ENCODE results near the gene CDH4. TPM values are rescaled to one million over a fixed set of nuclear protein-coding genes. Genes with fewer than 3 reads are reported as not detected.

CDH4 gene
- total and polyA plus RNA-seq, 12 donors, result 0.04 to 0.25 (median 0.08) TPM; not detected in 5

- no peak for TF ChIP-seq CTCF (IDR thresholded peaks at IDR 0.05)
- no peak overlapping the region for H3K4me3 ChIP-seq
- ATAC-seq (no peak), DNase-seq (no peak)
- no peaks in the 10 kb centered on the region for H3K9me3 ChIP-seq
- no peak overlapping the region for H3K27ac ChIP-seq
- H3K27me3 ChIP-seq, result peaks cover 0 to 91% (median 68%) of the 10 kb centered on the region in 7 donors
- H3K4me1 ChIP-seq, result peaks cover 0 to 4% (median 0%) of the 10 kb centered on the region in 9 donors
- H3K36me3 ChIP-seq, result no peaks in the 10 kb centered on the region
- intact Hi-C loops (cut with DNase I), result no loop called here
- 83 to 90% methylated on average over 12 of the region's 12 CpGs for WGBS, 2 donors
These were observed 553.3 kb downstream of the CDH4 start for GRCh38 chr20:61805365-61805764.

DNA sequence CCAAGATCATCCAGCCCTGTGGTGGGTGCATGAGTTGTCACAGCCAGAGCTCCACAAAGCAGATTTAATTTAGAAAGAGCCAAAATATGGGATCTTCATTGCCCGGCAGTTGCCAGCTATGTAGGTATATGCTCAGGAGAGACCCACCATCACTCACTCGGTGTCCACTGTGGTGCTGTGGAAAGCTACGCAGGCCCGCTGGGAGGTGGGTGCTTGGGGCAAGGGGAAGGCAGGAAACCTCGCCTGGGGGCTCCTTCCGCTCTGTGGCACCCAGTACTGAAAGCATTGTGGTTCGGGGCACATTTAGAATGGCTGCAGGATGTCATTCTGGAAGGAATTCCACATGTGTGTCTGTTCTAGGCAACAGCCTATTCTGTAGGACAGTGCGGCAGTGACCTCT, 553.7 kb downstream of the CDH4 start:
- no peak for TF ChIP-seq CTCF (IDR thresholded peaks at IDR 0.05)
- Histone ChIP-seq H3K9me3 (no peaks in the 10 kb centered on the region), H3K27me3 (peaks cover 0 to 89% (median 64%) of the 10 kb centered on the region in 7 donors), H3K4me1 (peaks cover 0 to 4% (median 0%) of the 10 kb centered on the region in 9 donors), H3K27ac (no peak overlapping the region), H3K4me3 (no peak overlapping the region), H3K36me3 (no peaks in the 10 kb centered on the region)
- intact Hi-C loops (cut with DNase I), result no loop called here
- WGBS, 2 donors, result 84 to 86% methylated on average over 8 of the region's 8 CpGs
- ATAC-seq, result no peak
- DNase-seq, result no peak

GRCh38 chr20:61806314-61806713, 554.3 kb downstream of the CDH4 start:
- no peaks in the 10 kb centered on the region for H3K36me3 ChIP-seq
- H3K9me3 ChIP-seq, result no peaks in the 10 kb centered on the region
- intact Hi-C loops (cut with DNase I), result no loop called here
- TF ChIP-seq CTCF (IDR thresholded peaks at IDR 0.05), result no peak
- ATAC-seq (no peak), DNase-seq (no peak)
- H3K27me3 ChIP-seq, result peaks cover 0 to 85% (median 59%) of the 10 kb centered on the region in 7 donors
- no peak overlapping the region for H3K27ac ChIP-seq
- 89 to 90% methylated on average over 16 of the region's 16 CpGs for WGBS, 2 donors
- H3K4me1 ChIP-seq, result peaks cover 0 to 4% (median 0%) of the 10 kb centered on the region in 9 donors
- H3K4me3 ChIP-seq, result no peak overlapping the region

GRCh38 chr20:61806995-61807394, 554.9 kb downstream of the CDH4 start:
- Histone ChIP-seq H3K4me1 (peaks cover 0 to 4% (median 0%) of the 10 kb centered on the region in 9 donors), H3K9me3 (no peaks in the 10 kb centered on the region), H3K27ac (no peak overlapping the region), H3K4me3 (no peak overlapping the region), H3K27me3 (peaks cover 0 to 82% (median 52%) of the 10 kb centered on the region in 7 donors), H3K36me3 (no peaks in the 10 kb centered on the region)
- intact Hi-C loops (cut with DNase I), result no loop called here
- DNase-seq (no peak), ATAC-seq (no peak)
- no peak for TF ChIP-seq CTCF (IDR thresholded peaks at IDR 0.05)
- WGBS, 2 donors, result 77 to 78% methylated on average over 7 of the region's 7 CpGs

Data from heart right ventricle (tissue), 16 donors.